Activated effector memory CD4-positive, alpha-beta T cell treated with Interleukin-2 at 50 U/mL for 16 hours (primary cell): ENCODE results near the gene ATOH8.

ENCODE experiments used
- DNase-seq: peaks from one replicate; pipeline ENCODE4 v3.0.0-alpha.2; 2020

The ATOH8 gene

GRCh38 chr2:85718885-85719492, 34.8 kb upstream of the ATOH8 start:
- no peak for DNase-seq

GRCh38 chr2:85719609-85720240, 34.1 kb upstream of the ATOH8 start:
- no peak for DNase-seq

- no peak for DNase-seq
These were observed 33.3 kb upstream of the ATOH8 start for GRCh38 chr2:85720533-85720932.

- no peak for DNase-seq
These were observed 32.1 kb upstream of the ATOH8 start for GRCh38 chr2:85721641-85722040.

DNA sequence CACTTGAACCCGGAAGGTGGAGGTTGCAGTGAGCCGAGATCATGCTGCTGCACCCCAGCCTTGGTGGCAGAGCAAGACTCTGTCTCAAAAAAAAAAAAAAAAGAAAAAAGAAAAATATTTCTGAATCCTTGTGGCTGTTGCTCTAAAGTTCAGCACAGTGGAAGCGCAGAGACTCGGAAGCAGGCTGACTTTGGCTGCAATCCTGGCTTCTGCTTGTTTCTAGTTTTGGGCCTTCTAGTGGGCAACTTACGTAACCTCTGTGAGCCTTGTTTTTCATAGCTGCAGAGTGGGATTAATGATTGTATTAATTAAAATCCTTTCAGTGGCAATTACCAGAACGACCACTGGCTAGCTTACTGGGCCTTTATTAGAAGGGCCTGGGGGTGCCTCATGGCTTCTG, 31.3 kb upstream of the ATOH8 start:
- no peak for DNase-seq

- no peak for DNase-seq
These were observed 30.0 kb upstream of the ATOH8 start for GRCh38 chr2:85723707-85724360.

DNA sequence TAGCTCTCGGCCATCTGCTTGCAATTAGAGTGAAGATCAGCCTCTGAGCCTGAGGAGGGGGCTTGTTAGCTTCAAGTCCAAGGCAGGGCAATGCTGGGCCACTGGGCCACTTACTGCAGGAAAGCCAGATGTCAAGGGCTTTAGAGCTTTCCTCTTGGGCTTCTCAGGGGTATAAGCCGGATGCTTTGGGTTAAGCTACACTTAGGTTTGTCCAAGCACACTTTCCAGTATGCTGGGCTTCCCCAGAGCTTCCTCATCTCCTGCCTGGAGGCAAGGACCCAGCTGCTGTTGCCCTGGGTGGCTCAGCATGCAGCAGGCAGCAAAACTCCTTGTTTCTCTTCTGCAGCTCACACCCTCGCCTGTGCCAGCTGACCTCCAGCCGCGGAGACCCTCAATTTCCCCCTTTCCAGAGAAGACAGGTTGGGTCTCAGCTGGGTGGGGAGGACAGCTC, 29.0 kb upstream of the ATOH8 start:
- DNase-seq = no peak

- no peak for DNase-seq
These were observed 28.3 kb upstream of the ATOH8 start for GRCh38 chr2:85725451-85725850.

DNA sequence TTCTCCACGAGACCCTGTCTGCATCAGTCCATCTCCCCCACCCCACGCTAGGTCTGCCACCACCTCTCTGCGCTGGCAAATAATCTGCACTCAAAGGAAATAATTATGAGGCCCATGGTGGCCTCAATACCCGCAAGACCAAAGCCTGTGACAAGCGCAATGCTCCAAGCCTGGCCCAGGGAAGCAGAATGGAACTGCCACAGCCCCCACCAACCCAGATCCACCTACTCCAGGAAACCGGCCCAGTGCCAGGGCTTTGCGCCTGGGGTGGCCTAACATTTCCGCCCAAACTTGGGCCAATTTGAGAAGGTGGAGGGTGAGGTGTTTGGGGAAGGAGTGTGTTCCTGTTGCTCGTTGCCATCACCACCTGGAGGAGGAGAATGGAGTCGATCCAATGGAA, 26.0 kb upstream of the ATOH8 start:
- no peak for DNase-seq

DNA sequence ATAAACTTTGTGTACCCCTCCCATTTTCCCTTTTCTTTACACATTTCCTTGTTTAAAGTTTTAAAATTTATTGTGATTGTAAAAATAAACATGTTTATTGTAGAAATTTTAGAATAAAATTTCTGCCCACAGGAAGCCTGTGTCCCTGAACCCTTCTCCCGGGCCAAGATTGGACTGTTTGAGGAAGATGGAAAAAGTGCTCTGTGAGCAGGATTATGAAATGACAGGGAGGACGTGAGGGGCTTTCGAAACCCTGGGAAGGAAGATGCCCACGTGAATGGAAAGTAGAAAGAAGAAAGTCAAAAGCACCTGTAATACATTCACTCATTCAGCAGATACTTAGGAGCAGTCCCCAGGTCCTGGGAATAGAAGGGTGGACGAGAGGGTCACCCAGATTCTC, 25.4 kb upstream of the ATOH8 start:
- no peak for DNase-seq

GRCh38 chr2:85728883-85729824, 24.6 kb upstream of the ATOH8 start:
- peak; percentile 49 for DNase-seq

GRCh38 chr2:85729825-85730510, 23.8 kb upstream of the ATOH8 start:
- DNase-seq = no peak

DNA sequence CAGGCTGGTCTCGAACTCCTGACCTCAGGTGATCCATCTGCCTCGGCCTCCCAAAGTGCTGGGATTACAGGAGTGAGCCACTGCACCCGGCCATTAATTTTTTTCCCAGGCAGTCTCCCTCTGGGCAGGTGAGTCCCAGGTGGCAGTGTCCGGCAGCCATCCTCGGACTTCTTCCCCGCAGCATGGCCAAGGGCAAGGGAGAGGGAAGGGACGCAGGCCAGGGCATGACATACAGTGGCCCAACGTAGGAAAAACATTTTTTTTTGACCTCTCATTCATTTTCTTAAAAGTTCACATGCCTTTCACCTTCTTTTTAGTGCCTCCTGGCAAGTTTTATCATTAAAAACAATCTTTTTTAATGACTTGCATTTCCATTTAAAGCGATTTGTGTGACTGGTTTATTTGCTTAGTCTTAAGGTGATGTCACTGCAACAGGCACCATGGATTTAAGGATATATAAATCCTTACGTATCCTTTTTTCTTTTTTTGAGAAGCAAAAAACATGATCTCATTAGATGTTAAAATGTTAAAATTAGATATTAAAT, 23.0 kb upstream of the ATOH8 start:
- no peak for DNase-seq

DNA sequence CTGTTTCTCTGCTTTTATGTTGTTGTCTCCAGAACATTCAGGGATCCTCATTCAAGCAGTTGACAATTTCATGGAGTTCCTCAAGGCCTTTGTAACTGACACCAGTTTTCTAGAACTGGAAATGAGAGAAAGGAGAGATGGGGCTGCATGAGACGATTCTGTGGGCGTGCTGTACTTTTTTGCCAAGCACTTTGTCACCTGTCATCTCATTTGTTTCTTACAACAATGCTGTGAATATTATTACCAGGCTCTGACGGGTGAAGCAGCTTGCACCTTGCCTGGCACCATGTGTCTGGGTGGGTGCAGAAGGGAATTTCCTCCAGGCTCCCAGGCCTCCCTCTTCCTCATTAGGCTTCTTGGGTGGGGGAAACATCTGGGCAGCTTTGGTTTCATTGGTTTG, 22.2 kb upstream of the ATOH8 start:
- no peak for DNase-seq

GRCh38 chr2:85732467-85733120, 21.2 kb upstream of the ATOH8 start:
- DNase-seq = no peak

GRCh38 chr2:85733121-85733960, 20.4 kb upstream of the ATOH8 start:
- DNase-seq = no peak

GRCh38 chr2:85734015-85734414, 19.8 kb upstream of the ATOH8 start:
- no peak for DNase-seq

DNA sequence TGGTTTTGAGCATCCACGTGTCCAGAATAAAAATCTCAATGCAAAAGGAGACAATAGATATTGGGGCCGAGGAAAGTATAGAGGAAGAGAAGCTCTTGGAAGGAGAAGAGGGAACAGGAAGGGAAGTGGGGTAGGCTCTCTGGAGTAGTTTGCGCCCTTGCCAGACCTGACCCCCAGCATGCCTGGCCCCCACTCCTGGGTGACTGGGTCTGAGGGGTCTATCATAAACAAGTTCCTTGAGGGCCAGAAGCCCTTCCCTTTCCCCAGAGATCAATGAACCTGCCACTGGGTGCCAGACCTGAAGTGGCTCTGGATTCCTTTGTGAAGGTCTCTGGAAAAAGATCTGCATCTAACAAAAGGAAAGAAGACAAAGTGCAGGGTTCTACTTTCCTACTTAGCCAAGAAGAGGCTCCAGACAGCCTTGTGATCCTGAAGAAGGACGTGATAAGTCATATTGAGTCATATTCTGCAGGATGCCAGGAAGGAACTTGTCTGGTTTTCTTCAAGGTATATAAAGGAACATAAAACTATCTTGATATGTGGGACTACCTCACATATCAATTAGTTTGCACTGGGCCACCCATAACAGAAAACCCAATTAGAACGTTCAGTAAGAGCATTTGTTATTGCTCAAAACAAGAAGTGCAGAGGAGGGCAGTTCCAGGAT, 18.7 kb upstream of the ATOH8 start:
- no peak for DNase-seq

GRCh38 chr2:85735691-85736090, 18.1 kb upstream of the ATOH8 start:
- DNase-seq = no peak
